GM12878 (cell line): ENCODE measurements around the gene SIGLEC5. TPM values are rescaled to one million over a fixed set of nuclear protein-coding genes. Genes with fewer than 3 reads are reported as not detected.

Experiments
- ATAC-seq: fragments of 200-7000 bp; cut with Tn5 transposase; 3 replicates; pipeline ENCODE4 v1.9.1; 2020; ENCODE audit warnings: mild to moderate bottlenecking, moderate library complexity
- BruUV-seq: library from RNA; stranded (reverse); fragments of 400-500 nt; replicated peaks from 2 replicates; lab custom pipeline; 2021; lab: Mats Ljungman, UMichigan
- CTCF ChIA-PET: fragments of 300-600 bp; sonication (Branson Sonifier 250); formaldehyde crosslinking; extraction: SDS; loops from one replicate; lab custom pipeline; 2021; ENCODE audit warnings: inconsistent platforms; lab: Yijun Ruan, JAX
- POLR2A ChIA-PET: fragments of 350-600 bp; formaldehyde crosslinking; extraction: SDS; loops from one replicate; lab custom pipeline; 2021; ENCODE audit warnings: inconsistent platforms; lab: Charles Lee
- RAD21 ChIA-PET: fragments of 300-600 bp; sonication (Branson Sonifier 250); formaldehyde crosslinking; loops from one replicate; lab custom pipeline; 2023; ENCODE audit warnings: antibody characterized with exemption; ENCODE audit not compliant: unreplicated experiment; lab: Charles Lee
- SMC1A ChIA-PET: fragments of 300-600 bp; sonication (Branson Sonifier 250); formaldehyde crosslinking; loops from one replicate; lab custom pipeline; 2023; ENCODE audit not compliant: unreplicated experiment, uncharacterized antibody; lab: Charles Lee
- DNase-seq: peaks from one replicate; pipeline ENCODE4 v3.0.0-alpha.2; 2011; ENCODE audit warnings: low read depth, low spot score
- FAIRE-seq: peaks from 3 replicates; lab custom pipeline; 2011; peaks lifted over from hg19 to GRCh38; lab: Jason Lieb, UNC
- H2AFZ ChIP-seq: 2 replicates; pipeline ENCODE4 v1.6.0; 2011; ENCODE audit warnings: low read depth, low read length, control low read depth; ENCODE audit not compliant: control insufficient read depth
- H3K27ac ChIP-seq: 2 replicates; pipeline ENCODE4 v1.5.1; 2011; ENCODE audit warnings: control low read depth; ENCODE audit not compliant: control insufficient read depth, insufficient read depth
- H3K27me3 ChIP-seq, 2 experiments: replicated peaks in 1 of 2; 2 replicates each; pipeline versions ENCODE4 v1.6.0 to v1.6.1; 2011; ENCODE audit warnings: low read length in 1 of 2; ENCODE audit not compliant: control insufficient read depth in 2 of 2, insufficient read depth in 2 of 2
- H3K36me3 ChIP-seq, 2 experiments: 2 replicates each; pipeline ENCODE4 v1.5.1; 2011; ENCODE audit warnings: low read length in 1 of 2; ENCODE audit not compliant: control insufficient read depth in 2 of 2, insufficient read depth in 2 of 2
- H3K4me1 ChIP-seq: 2 replicates; pipeline ENCODE4 v1.6.1; 2011; ENCODE audit warnings: mild to moderate bottlenecking, low read length, moderate library complexity, mixed read lengths; ENCODE audit not compliant: control insufficient read depth, insufficient read depth
- H3K4me2 ChIP-seq: 2 replicates; pipeline ENCODE4 v1.6.0; 2011; ENCODE audit warnings: control low read depth; ENCODE audit not compliant: control insufficient read depth, insufficient read depth
- H3K4me3 ChIP-seq: fragments of 200-600 bp; sonication (generic); 2 replicates; pipeline ENCODE4 v1.5.1; 2016
- H3K79me2 ChIP-seq: 2 replicates; pipeline ENCODE4 v1.6.0; 2011; ENCODE audit warnings: low read length; ENCODE audit not compliant: control insufficient read depth, insufficient read depth
- H3K9ac ChIP-seq: 2 replicates; pipeline ENCODE4 v1.8.0; 2011; ENCODE audit warnings: low read length, control low read depth, mixed read lengths; ENCODE audit not compliant: control insufficient read depth, insufficient read depth
- H3K9me3 ChIP-seq: replicated peaks from 3 replicates; pipeline ENCODE4 v1.5.1; 2011; ENCODE audit warnings: mild to moderate bottlenecking, low read length; ENCODE audit not compliant: control insufficient read depth, insufficient read depth
- H4K20me1 ChIP-seq: 2 replicates; pipeline ENCODE4 v1.6.0; 2011; ENCODE audit not compliant: control insufficient read depth, insufficient read depth
- BACH1 ChIP-seq: fragments of 450-650 bp; IDR thresholded peaks from 2 replicates; pipeline ENCODE4 v1.6.1; 2017; ENCODE audit warnings: mild to moderate bottlenecking, borderline replicate concordance
- MYB ChIP-seq: fragments of 150-350 bp; IDR thresholded peaks from 2 replicates; pipeline ENCODE4 v1.6.1; 2014; ENCODE audit warnings: mild to moderate bottlenecking, low read depth, low read length, borderline replicate concordance
- POLR2AphosphoS2 ChIP-seq: IDR thresholded peaks from 2 replicates; pipeline ENCODE4 v1.6.1; 2011; ENCODE audit warnings: low read depth, mild to moderate bottlenecking, low read length, improper control_type of control experiment, moderate library complexity
- RAD51 ChIP-seq: fragments of 450-650 bp; IDR thresholded peaks from 2 replicates; pipeline ENCODE4 v1.6.1; 2016; ENCODE audit warnings: moderate library complexity, mild to moderate bottlenecking, inconsistent platforms
- TCF12 ChIP-seq: IDR thresholded peaks from 2 replicates; pipeline ENCODE4 v1.6.1; 2011; ENCODE audit warnings: low read depth, mild to moderate bottlenecking, low read length
- WGBS: methylation state at CpG from one replicate; pipeline ENCODE4 v1.1.6; 2016; ENCODE audit warnings: low lambda C conversion rate; ENCODE audit not compliant: insufficient replicate concordance, insufficient coverage; ENCODE audit errors: missing lambda C conversion rate; 5-methylcytosine and 5-hydroxymethylcytosine counted together
- in situ Hi-C: fragments of 300-500 bp; cut with MboI; formaldehyde crosslinking; loops from 9 replicates; pipeline ENCODE4 v1.14.3; 2018; ENCODE audit warnings: mixed read lengths
- intact Hi-C: fragments of 100-400 bp; cut with micrococcal nuclease; formaldehyde crosslinking; loops from one replicate; pipeline ENCODE4 v1.14.2; 2022; ENCODE audit not compliant: unreplicated experiment
- polyA plus RNA-seq, 11 experiments: library from polyadenylated mRNA; depleted of rRNA in 4 of 11; unstranded in 6 of 11; stranded (reverse) in 5 of 11; fragments of >200 nt; fragmentation: Nextera tagmentation in 4 of 11; fragmentation: Illumina TruSeq in 1 of 11; extraction: Ambion mirVana in 4 of 11; extraction: Trizol in 1 of 11; gene quantifications; 1 replicate in 1 of 11; 2 replicates in 10 of 11; pipeline versions ENCODE4 v1.2.1 to v1.2.3, GENCODE V29; 2011 to 2016; ENCODE audit warnings: inconsistent platforms in 2 of 11, missing spikeins in 2 of 11, low read depth in 1 of 11
- total RNA-seq, 4 experiments: library from RNA; depleted of rRNA in 3 of 4; stranded (reverse); fragments of >200 nt in 3 of 4; fragmentation: Illumina TruSeq in 1 of 4; extraction: Trizol in 1 of 4; gene quantifications; 2 replicates each; pipeline versions ENCODE4 v1.2.1 to v1.2.3, GENCODE V29; 2013 to 2021
- TF ChIP-seq, protein P1 (sequence below): fragments of 450-650 bp; IDR thresholded peaks from 2 replicates; pipeline ENCODE4 v1.6.1; 2017; ENCODE audit warnings: mild to moderate bottlenecking, moderate library complexity
- TF ChIP-seq, protein P2 (sequence below): fragments of 450-650 bp; IDR thresholded peaks from 2 replicates; pipeline ENCODE4 v1.6.1; 2016; ENCODE audit warnings: mild to moderate bottlenecking

The SIGLEC5 gene
- total and polyA plus RNA-seq, 10 of the 15 experiments (the other 5 are each of a cell fraction or from before 2014, with no cell fraction given): 0.05 to 2.5 (median 1.4) TPM; not detected in 1

- TF ChIP-seq TCF12: no peak
Measured at GRCh38 chr19:51660975-51661600, 30.9 kb upstream of the SIGLEC5 start (continued).

DNA sequence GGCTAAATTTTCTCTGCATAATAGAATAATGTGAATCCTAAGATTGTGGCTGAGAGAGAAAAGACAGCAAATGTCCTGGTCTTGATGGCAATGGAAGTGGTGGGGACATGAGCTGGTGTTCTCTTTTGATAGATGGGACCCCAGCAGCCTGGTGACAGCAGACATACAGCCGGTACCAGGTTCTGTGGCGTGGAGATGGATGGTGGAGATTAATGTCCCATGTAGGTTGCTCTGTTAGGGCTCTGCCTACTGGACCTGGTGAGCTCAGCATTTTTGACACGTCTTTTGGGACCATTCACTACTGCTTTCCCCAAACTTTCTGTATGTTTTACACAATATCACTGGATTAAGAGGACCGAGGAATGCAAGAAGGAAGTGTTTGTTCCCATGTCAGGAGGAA is 24.6 kb upstream of the SIGLEC5 start:
- Histone ChIP-seq H3K9ac (no peak overlapping the region), H3K27ac (no peak overlapping the region), H4K20me1 (no peaks in the 10 kb centered on the region), H2AFZ (no peak overlapping the region), H3K4me3 (no peak overlapping the region), H3K4me1 (peaks cover 19% of the 10 kb centered on the region), H3K36me3 (no peaks in the 10 kb centered on the region), H3K9me3 (no peaks in the 10 kb centered on the region; the same call in 2 of the 3 replicates), H3K27me3 (no peaks in the 10 kb centered on the region), H3K4me2 (no peak overlapping the region), H3K79me2 (no peaks in the 10 kb centered on the region)
- no peak for ATAC-seq
- no TSS peak for BruUV-seq
- TF ChIP-seq RAD51: no peak
- no peak for TF ChIP-seq POLR2AphosphoS2
- no peak for TF ChIP-seq MYB
- TF ChIP-seq, protein P1, sequence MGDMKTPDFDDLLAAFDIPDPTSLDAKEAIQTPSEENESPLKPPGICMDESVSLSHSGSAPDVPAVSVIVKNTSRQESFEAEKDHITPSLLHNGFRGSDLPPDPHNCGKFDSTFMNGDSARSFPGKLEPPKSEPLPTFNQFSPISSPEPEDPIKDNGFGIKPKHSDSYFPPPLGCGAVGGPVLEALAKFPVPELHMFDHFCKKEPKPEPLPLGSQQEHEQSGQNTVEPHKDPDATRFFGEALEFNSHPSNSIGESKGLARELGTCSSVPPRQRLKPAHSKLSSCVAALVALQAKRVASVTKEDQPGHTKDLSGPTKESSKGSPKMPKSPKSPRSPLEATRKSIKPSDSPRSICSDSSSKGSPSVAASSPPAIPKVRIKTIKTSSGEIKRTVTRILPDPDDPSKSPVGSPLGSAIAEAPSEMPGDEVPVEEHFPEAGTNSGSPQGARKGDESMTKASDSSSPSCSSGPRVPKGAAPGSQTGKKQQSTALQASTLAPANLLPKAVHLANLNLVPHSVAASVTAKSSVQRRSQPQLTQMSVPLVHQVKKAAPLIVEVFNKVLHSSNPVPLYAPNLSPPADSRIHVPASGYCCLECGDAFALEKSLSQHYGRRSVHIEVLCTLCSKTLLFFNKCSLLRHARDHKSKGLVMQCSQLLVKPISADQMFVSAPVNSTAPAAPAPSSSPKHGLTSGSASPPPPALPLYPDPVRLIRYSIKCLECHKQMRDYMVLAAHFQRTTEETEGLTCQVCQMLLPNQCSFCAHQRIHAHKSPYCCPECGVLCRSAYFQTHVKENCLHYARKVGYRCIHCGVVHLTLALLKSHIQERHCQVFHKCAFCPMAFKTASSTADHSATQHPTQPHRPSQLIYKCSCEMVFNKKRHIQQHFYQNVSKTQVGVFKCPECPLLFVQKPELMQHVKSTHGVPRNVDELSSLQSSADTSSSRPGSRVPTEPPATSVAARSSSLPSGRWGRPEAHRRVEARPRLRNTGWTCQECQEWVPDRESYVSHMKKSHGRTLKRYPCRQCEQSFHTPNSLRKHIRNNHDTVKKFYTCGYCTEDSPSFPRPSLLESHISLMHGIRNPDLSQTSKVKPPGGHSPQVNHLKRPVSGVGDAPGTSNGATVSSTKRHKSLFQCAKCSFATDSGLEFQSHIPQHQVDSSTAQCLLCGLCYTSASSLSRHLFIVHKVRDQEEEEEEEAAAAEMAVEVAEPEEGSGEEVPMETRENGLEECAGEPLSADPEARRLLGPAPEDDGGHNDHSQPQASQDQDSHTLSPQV: no peak
- no peak for TF ChIP-seq BACH1
- TF ChIP-seq, protein P2, sequence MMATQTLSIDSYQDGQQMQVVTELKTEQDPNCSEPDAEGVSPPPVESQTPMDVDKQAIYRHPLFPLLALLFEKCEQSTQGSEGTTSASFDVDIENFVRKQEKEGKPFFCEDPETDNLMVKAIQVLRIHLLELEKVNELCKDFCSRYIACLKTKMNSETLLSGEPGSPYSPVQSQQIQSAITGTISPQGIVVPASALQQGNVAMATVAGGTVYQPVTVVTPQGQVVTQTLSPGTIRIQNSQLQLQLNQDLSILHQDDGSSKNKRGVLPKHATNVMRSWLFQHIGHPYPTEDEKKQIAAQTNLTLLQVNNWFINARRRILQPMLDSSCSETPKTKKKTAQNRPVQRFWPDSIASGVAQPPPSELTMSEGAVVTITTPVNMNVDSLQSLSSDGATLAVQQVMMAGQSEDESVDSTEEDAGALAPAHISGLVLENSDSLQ: no peak
- SMC1A ChIA-PET: interaction anchor here (1.0 to 2.2 kb wide), 4 partner anchors 47 to 182 kb away, joined by 3 to 10 read pairs (median 6); no protein-coding TSS in a partner anchor
- POLR2A ChIA-PET: no interaction called here
- CTCF ChIA-PET: interaction anchor here (0.8 to 10.4 kb wide), 10 partner anchors 8 to 215 kb away, joined by 3 to 281 read pairs (median 4); no protein-coding TSS in a partner anchor
- intact Hi-C loops (loop anchor here (5.0 to 10.0 kb wide), 2 partner anchors 142 to 320 kb away; no protein-coding TSS in a partner anchor), in situ Hi-C loops (loop anchor here (5.0 kb wide), 1 partner anchor 182 kb away; no protein-coding TSS in a partner anchor)
- no peak for DNase-seq
- FAIRE-seq: no peak
- 45% methylated on average over 4 of the region's 4 CpGs for WGBS
- RAD21 ChIA-PET: interaction anchor here (8.8 kb wide), 1 partner anchor 181 kb away, joined by 133 read pairs; no protein-coding TSS in a partner anchor
